Lower lobe of right lung (tissue), 2 donors: ENCODE results near the gene MYLK2. TPM values are rescaled to one million over a fixed set of nuclear protein-coding genes. Genes with fewer than 3 reads are reported as not detected.

Source experiments
- ATAC-seq, 2 donors: fragments of 200-7000 bp; cut with Tn5 transposase; one replicate each; pipeline ENCODE4 v1.9.1; 2020 to 2022; ENCODE audit warnings: mild to moderate bottlenecking in 2 of 2, moderate library complexity in 2 of 2
- DNase-seq: peaks from one replicate; pipeline ENCODE4 v3.0.0-alpha.2; 2020
- H3K27ac ChIP-seq: fragments of 200-600 bp; one replicate; pipeline ENCODE4 v1.8.0; 2022
- H3K27me3 ChIP-seq: fragments of 200-600 bp; one replicate; pipeline ENCODE4 v1.8.0; 2022; ENCODE audit warnings: low read depth
- H3K36me3 ChIP-seq: fragments of 200-600 bp; one replicate; pipeline ENCODE4 v1.8.0; 2022; ENCODE audit warnings: mild to moderate bottlenecking
- H3K4me1 ChIP-seq: fragments of 200-600 bp; one replicate; pipeline ENCODE4 v1.8.0; 2022
- H3K4me3 ChIP-seq: fragments of 200-600 bp; one replicate; pipeline ENCODE4 v1.8.0; 2022; ENCODE audit warnings: mild to moderate bottlenecking
- H3K9me3 ChIP-seq: fragments of 200-600 bp; one replicate; pipeline ENCODE4 v1.8.0; 2022
- CTCF ChIP-seq: fragments of 200-600 bp; IDR thresholded peaks from one replicate; pipeline ENCODE4 v1.8.0; 2022; ENCODE audit warnings: antibody characterized with exemption, mild to moderate bottlenecking
- intact Hi-C: fragments of 100-400 bp; cut with DNase I; formaldehyde crosslinking; loops from one replicate; pipeline ENCODE4 v1.11.0; 2022
- total RNA-seq: library from RNA; stranded (reverse); fragmentation: NEBNext Ultra II Directional; extraction: Animal tissue kit (Norgen Biotek cat#: 25700); gene quantifications from one replicate; pipeline ENCODE4 v1.2.1, GENCODE V29; 2021
- donor health status: DM: no; HTN: yes; CAD: no; lungs with severe emphysema.

Gene MYLK2
- total RNA-seq, 1 donor from 2014 or later, result not detected

- no peak for ATAC-seq
- TF ChIP-seq CTCF, result no peak
- H3K4me1 ChIP-seq, result no peaks in the 10 kb centered on the region
- H3K4me3 ChIP-seq, result no peak overlapping the region
- no peak for DNase-seq
- no peaks in the 10 kb centered on the region for H3K27me3 ChIP-seq
- H3K27ac ChIP-seq, result no peak overlapping the region
- no peaks in the 10 kb centered on the region for H3K9me3 ChIP-seq
- no peaks in the 10 kb centered on the region for H3K36me3 ChIP-seq
- intact Hi-C loops, result no loop called here
These were observed 37.2 kb upstream of the MYLK2 start for GRCh38 chr20:31781945-31782344.

- no peak overlapping the region for H3K27ac ChIP-seq
- intact Hi-C loops, result no loop called here
These were observed 34.7 kb upstream of the MYLK2 start for GRCh38 chr20:31784354-31785044.

GRCh38 chr20:31785089-31785488 is 34.1 kb upstream of the MYLK2 start:
- H3K27ac ChIP-seq, result no peak overlapping the region
- no peak overlapping the region for H3K4me3 ChIP-seq
- H3K27me3 ChIP-seq, result no peaks in the 10 kb centered on the region
- no peak for TF ChIP-seq CTCF
- intact Hi-C loops, result no loop called here
- ATAC-seq (no peak), DNase-seq (no peak)
- H3K36me3 ChIP-seq, result no peaks in the 10 kb centered on the region
- no peaks in the 10 kb centered on the region for H3K4me1 ChIP-seq
- no peaks in the 10 kb centered on the region for H3K9me3 ChIP-seq

More at GRCh38 chr20:31784354-31785044, 34.7 kb upstream of the MYLK2 start:
- DNase-seq, result no peak
- no peaks in the 10 kb centered on the region for H3K27me3 ChIP-seq
- no peak for ATAC-seq
- H3K4me3 ChIP-seq, result no peak overlapping the region
- no peaks in the 10 kb centered on the region for H3K9me3 ChIP-seq
- no peaks in the 10 kb centered on the region for H3K36me3 ChIP-seq
- no peaks in the 10 kb centered on the region for H3K4me1 ChIP-seq
- TF ChIP-seq CTCF, result no peak

- Histone ChIP-seq H3K4me1 (no peaks in the 10 kb centered on the region), H3K4me3 (no peak overlapping the region), H3K9me3 (no peaks in the 10 kb centered on the region), H3K36me3 (no peaks in the 10 kb centered on the region), H3K27me3 (no peaks in the 10 kb centered on the region), H3K27ac (no peak overlapping the region)
- ATAC-seq (no peak), DNase-seq (no peak)
- no peak for TF ChIP-seq CTCF
- intact Hi-C loops, result no loop called here
These were observed 30.6 kb upstream of the MYLK2 start for GRCh38 chr20:31788578-31788977.

- Histone ChIP-seq H3K4me1 (no peaks in the 10 kb centered on the region), H3K27me3 (no peaks in the 10 kb centered on the region), H3K36me3 (no peaks in the 10 kb centered on the region), H3K9me3 (no peaks in the 10 kb centered on the region), H3K4me3 (no peak overlapping the region), H3K27ac (no peak overlapping the region)
- ATAC-seq, result no peak
- intact Hi-C loops, result no loop called here
- TF ChIP-seq CTCF, result no peak
- no peak for DNase-seq
These were observed 28.8 kb upstream of the MYLK2 start for GRCh38 chr20:31790401-31790800.
